ENCODE data around the gene KAT6B. TPM values are rescaled to one million over a fixed set of nuclear protein-coding genes. Genes with fewer than 3 reads are reported as not detected.

Gene KAT6B
- total and polyA plus RNA-seq, 2 experiments from 2014 or later: 15.8 to 36.2 TPM

- H3K4me2 ChIP-seq: no peak overlapping the region
- no peaks in the 10 kb centered on the region for H3K36me3 ChIP-seq (replicated peaks; ENCODE audit: insufficient read depth, low read depth)
- no peaks in the 10 kb centered on the region for H3K9me3 ChIP-seq (ENCODE audit: low read depth)
- no peak overlapping the region for H3K27ac ChIP-seq
- no peaks in the 10 kb centered on the region for H3K9me2 ChIP-seq (replicated peaks; ENCODE audit: insufficient read depth)
- H3K4me3 ChIP-seq: no peak overlapping the region
- no peaks in the 10 kb centered on the region for H3K4me1 ChIP-seq (ENCODE audit: insufficient read depth)
- TF ChIP-seq EZH2 (IDR thresholded peaks at IDR 0.05; ENCODE audit: borderline replicate concordance) (no peak), EZH2phosphoT487 (IDR thresholded peaks at IDR 0.05; ENCODE audit: low read depth, severe bottlenecking, unreplicated experiment) (no peak)
- TF ChIP-seq, protein P1, sequence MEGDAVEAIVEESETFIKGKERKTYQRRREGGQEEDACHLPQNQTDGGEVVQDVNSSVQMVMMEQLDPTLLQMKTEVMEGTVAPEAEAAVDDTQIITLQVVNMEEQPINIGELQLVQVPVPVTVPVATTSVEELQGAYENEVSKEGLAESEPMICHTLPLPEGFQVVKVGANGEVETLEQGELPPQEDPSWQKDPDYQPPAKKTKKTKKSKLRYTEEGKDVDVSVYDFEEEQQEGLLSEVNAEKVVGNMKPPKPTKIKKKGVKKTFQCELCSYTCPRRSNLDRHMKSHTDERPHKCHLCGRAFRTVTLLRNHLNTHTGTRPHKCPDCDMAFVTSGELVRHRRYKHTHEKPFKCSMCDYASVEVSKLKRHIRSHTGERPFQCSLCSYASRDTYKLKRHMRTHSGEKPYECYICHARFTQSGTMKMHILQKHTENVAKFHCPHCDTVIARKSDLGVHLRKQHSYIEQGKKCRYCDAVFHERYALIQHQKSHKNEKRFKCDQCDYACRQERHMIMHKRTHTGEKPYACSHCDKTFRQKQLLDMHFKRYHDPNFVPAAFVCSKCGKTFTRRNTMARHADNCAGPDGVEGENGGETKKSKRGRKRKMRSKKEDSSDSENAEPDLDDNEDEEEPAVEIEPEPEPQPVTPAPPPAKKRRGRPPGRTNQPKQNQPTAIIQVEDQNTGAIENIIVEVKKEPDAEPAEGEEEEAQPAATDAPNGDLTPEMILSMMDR (IDR thresholded peaks at IDR 0.05; ENCODE audit: poor library complexity): no peak
- no peak overlapping the region for H2AFZ ChIP-seq
- no peak for DNase-seq (ENCODE audit: low spot score)
- no peaks in the 10 kb centered on the region for H3K79me2 ChIP-seq
- no peaks in the 10 kb centered on the region for H4K20me1 ChIP-seq (ENCODE audit: insufficient read depth, poor library complexity, severe bottlenecking)
- H3K27me3 ChIP-seq: no peaks in the 10 kb centered on the region
- WGBS (ENCODE audit: low lambda C conversion rate, missing lambda C conversion rate): 95% methylated on average over 15 of the region's 15 CpGs
These were observed 207.2 kb downstream of the KAT6B start for GRCh38 chr10:75033399-75034130.

DNA sequence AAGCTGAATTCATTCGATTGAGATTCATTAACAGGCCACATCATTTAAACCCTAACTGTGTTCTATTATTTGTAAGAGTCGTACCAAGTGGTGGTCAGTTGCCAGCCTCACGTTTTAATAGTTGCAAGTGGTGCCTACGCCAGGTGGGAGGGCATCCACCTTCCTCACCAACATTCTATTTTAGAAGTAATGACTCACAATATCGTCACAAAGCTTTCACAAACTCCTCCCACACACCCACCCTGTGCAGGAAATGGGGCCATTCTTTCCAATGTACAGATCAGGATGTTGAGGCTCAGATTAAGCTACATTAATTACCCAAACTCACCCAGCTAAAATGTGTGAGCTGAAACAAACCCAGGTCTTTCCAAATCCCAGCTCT, 207.7 kb downstream of the KAT6B start:
- Histone ChIP-seq H3K79me2 (no peaks in the 10 kb centered on the region), H3K27me3 (no peaks in the 10 kb centered on the region), H3K9me3 (ENCODE audit: low read depth) (no peaks in the 10 kb centered on the region), H4K20me1 (ENCODE audit: insufficient read depth, poor library complexity, severe bottlenecking) (no peaks in the 10 kb centered on the region), H3K4me3 (no peak overlapping the region), H3K36me3 (replicated peaks; ENCODE audit: insufficient read depth, low read depth) (no peaks in the 10 kb centered on the region), H3K4me1 (ENCODE audit: insufficient read depth) (no peaks in the 10 kb centered on the region), H2AFZ (no peak overlapping the region), H3K4me2 (no peak overlapping the region), H3K9me2 (replicated peaks; ENCODE audit: insufficient read depth) (no peaks in the 10 kb centered on the region), H3K27ac (no peak overlapping the region)
- no peak for DNase-seq (ENCODE audit: low spot score)
- 90% methylated on average over 5 of the region's 5 CpGs for WGBS (ENCODE audit: low lambda C conversion rate, missing lambda C conversion rate)
- TF ChIP-seq, protein P1 (IDR thresholded peaks at IDR 0.05; ENCODE audit: poor library complexity): no peak
- no peak for TF ChIP-seq EZH2phosphoT487 (IDR thresholded peaks at IDR 0.05; ENCODE audit: low read depth, severe bottlenecking, unreplicated experiment)
- TF ChIP-seq EZH2 (IDR thresholded peaks at IDR 0.05; ENCODE audit: borderline replicate concordance): no peak

- WGBS (ENCODE audit: low lambda C conversion rate, missing lambda C conversion rate): 85% methylated on average over 14 of the region's 14 CpGs
- Histone ChIP-seq H3K4me1 (ENCODE audit: insufficient read depth) (no peaks in the 10 kb centered on the region), H3K9me2 (replicated peaks; ENCODE audit: insufficient read depth) (no peaks in the 10 kb centered on the region), H3K36me3 (replicated peaks; ENCODE audit: insufficient read depth, low read depth) (no peaks in the 10 kb centered on the region), H3K27ac (no peak overlapping the region), H3K4me3 (no peak overlapping the region), H3K79me2 (no peaks in the 10 kb centered on the region), H4K20me1 (ENCODE audit: insufficient read depth, poor library complexity, severe bottlenecking) (no peaks in the 10 kb centered on the region), H3K4me2 (no peak overlapping the region), H2AFZ (no peak overlapping the region), H3K27me3 (no peaks in the 10 kb centered on the region), H3K9me3 (ENCODE audit: low read depth) (no peaks in the 10 kb centered on the region)
- DNase-seq (ENCODE audit: low spot score): no peak
- TF ChIP-seq, protein P1 (IDR thresholded peaks at IDR 0.05; ENCODE audit: poor library complexity): no peak
- TF ChIP-seq EZH2 (IDR thresholded peaks at IDR 0.05; ENCODE audit: borderline replicate concordance) (no peak), EZH2phosphoT487 (IDR thresholded peaks at IDR 0.05; ENCODE audit: low read depth, severe bottlenecking, unreplicated experiment) (no peak)
These were observed 208.4 kb downstream of the KAT6B start for GRCh38 chr10:75034714-75035258.

Data from hepatocyte (in vitro differentiated cells).